ENCODE data around the gene CDH3.

Gene CDH3

DNA sequence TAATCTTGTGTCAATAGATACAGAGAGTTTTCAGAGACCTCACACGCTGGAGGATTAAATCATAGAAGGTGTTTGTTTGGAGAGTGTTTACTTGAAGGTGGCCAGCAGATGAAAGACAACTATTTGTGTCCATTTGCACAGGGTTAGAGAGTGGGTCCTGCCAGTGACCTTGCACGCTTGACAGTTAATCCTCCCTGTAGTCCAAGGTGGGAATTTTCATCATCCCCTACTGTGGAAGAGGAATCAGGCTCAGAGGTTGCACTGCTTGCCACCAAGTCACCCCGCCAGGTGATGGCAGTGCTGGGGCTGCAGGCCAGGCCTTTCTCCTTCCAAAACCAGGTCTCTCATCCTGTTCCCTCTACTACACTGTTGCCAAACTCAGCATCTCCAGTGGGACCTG lies 104.3 kb downstream of the CDH3 start:
- TF ChIP-seq GATA3 (IDR thresholded peaks at IDR 0.05; ENCODE audit: low read depth, low read length), result no peak
- no peak for TF ChIP-seq GATA2 (IDR thresholded peaks at IDR 0.05; ENCODE audit: low read depth, low read length)
